HG03139 (cell line): Measurements from ENCODE around the gene P2RY10.
A peak's percentile ranks its signal among the peaks of the same experiment; 100 is the strongest.
"Not testable (repeated sequence)": the region's sequence is repeated elsewhere in the genome, so short reads cannot be mapped to it uniquely, and the experiment has no call there.

Source experiments
- ATAC-seq: cut with Tn5 transposase; IDR thresholded peaks from one replicate; pipeline ENCODE4 v1.9.1; 2021; ENCODE audit not compliant: unreplicated experiment

The P2RY10 gene

DNA sequence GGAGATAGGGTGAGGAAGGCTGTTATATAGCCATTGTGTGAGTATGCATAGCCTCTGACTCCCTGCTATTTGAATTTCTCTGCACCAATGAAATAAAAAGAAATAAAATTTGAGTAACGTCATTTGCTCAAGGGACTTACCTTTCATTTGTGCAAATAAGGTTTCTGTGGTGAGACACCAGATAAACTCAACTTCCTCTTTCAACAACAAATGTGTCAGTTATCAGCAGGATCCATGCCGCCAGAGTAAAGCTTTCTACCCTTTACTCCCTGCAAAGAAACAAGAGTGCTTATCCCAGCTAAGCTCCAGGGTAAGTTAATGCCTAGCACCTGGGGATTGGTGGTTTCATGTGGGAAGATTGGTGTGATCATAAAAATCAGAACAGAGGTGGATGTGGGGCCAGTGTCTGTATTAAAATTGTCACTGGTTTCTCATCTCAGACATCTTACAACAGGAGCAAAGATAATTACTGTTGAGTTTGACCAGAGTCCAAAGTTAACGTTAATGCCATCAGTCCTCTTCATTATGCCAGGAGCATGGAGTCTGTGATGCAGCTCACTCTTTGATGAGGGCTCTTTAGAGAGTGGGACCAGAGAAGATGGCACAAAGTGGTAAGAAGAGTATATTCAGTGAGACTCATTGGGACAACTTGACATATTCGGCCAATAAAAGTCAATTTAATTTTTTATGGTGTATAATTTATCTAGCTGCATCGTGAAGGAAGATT lies at the start of gene P2RY10:
Gene P2RY10, plus strand, starts transcription at position 206 of the 727 bp plus-strand sequence. CDS start 15,130 bp downstream, outside the sequence.
- ATAC-seq, result peak; percentile 76

GRCh38 chrX:78922754-78923153 lies 22.4 kb upstream of the P2RY10 start:
- ATAC-seq, result no peak

DNA sequence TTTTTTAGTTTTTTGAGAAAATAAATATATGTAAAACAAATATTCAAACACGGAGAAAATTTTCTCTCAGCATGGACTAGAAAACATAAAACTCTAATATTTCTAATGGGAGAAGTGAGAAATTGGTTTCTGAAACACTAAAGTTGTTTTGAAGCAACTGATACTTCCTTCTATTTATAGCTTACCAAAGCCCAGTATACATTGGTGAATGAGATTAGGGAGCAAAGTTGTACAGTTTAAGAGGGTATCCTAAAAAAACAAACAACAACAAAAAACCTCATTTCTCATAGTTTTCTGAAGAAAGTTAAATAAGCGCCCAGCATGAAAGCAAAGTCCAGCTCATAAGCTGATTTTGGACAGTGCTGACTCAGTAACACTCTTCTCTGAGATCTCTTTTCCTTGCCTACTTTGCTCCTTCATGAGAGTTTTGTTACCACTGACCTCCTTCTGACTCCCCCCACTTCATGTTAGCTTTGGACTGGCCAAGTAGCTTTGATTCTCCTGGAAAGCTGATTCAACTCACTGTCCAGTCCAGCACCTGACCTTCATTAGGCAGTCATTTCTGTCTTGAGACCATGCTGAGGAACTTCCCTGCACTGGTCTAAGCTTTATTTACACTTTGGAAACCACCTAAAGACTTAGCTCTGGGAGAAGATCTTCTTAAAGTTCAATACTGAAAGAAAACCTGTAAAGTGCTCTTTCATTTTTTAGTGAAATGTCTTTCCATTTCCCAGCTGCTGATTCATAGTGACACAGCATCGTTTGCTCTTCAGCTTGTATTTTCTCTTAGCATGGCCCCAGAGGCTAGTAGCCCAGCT lies 21.8 kb upstream of the P2RY10 start:
- peak; percentile 55 for ATAC-seq

DNA sequence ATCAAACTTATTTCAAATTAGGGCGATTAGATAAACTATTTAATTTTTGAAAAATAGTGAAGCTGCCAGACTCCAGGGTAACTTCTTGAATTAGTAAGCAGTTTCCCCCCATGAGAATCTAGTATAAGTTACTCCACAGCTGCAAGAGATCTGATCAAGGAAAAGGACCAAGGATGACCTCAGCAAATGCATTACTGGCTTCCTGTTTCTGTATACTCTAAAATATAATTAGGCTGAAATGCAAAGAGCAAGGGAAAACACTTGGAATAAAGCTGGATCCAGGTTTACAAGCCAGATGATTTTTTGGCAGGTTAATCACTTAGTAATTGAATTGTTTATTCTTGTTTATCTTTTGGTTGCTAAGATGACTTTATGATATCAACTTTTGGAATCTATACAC lies 13.4 kb upstream of the P2RY10 start:
- no peak for ATAC-seq

DNA sequence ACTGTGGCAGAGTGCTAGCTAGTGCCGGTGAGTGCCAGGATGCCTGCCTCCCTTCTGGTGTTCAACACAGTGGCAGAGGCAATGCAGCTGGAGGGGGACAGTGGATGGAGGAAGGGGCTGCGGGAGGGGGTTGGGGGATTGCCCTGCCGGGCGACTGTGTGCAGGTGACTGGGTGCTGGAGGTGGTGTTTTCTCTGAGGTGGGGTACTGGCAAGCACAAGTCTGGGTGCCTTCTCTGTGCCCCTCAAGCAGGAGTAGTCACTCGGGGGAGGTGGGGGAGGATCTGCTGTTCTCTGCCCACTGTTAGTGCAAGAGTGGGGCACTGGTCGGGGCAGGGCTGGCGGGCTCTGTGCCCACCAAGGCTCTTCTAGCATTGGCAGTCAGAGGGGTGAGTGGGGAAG lies 10.3 kb upstream of the P2RY10 start:
- ATAC-seq, result no peak

DNA sequence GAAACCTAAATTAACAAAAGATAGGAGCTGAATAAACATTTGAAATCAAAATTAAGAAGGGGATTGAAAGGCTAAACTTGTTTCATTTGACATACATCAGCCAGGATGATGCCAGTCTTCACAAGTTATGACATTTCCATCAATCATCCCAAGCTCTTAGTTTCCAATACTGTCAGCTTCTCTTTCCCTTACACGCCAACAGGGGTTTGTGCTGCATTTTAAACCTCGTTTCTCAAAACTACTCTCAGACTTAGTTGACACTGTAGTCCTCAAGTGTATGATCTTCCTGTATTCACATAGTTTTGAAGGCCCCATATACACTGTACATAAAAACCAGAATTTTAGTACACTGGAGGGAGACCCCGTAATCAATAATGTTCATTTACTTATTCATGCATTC lies 840 bp upstream of the P2RY10 start:
- no peak for ATAC-seq

GRCh38 chrX:78946178-78946931 lies 1.2 kb downstream of the P2RY10 start:
- ATAC-seq, result no peak

GRCh38 chrX:78950009-78950835 lies 5.0 kb downstream of the P2RY10 start:
- no peak for ATAC-seq

DNA sequence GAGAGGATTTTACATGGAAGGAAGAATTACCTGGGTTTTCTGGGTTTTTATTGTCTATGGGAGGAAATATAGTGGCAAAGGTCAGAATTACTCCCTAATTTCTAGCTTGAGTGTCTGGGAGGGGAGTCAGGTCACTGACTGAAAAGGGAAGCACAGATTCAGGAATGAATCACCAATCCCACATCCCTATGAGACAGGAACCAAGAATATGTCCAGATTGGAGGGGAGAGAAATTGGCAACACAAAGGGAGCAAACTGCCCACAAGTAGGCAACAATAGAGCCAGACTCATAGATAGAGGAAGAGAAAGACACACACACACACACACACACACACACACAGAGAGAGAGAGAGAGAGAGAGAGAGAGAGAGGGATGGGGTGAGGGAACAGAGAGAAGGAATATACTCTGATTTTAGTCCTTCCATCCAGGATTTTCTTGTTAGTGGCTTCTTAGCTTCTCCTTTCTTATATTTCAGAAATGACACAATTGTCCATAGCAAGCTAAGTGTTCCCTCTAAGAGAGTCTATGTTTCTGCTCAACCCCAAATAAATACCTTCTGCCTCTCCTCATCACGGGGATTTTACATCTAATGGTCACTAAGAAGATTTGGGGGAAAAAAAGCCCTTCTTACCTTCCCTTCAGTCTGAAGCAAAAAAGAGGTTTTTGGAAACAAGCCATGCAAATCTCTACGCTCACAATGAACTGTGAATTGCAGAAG lies 12.0 kb downstream of the P2RY10 start:
- peak; percentile 3 for ATAC-seq

DNA sequence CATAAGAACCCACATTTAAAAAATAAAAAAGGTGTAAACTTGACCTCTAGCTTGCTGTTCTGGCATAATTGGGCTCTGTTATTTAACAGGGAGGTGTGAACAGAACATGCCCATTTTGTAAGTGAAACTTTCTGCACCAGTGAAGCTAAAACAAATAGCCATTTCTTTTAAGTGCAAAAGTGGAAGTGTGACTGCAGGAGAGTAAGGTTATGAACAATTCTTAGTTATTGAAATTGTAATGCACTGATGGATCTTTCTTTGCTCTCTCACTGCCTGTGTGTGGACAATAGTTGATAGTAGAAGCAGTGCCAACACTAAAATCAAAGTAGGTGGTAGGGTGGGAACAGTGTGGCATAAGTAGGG lies 12.6 kb downstream of the P2RY10 start:
- ATAC-seq, result peak; percentile 77

- ATAC-seq, result no peak
These were observed 13.4 kb downstream of the P2RY10 start for GRCh38 chrX:78958419-78959116.

DNA sequence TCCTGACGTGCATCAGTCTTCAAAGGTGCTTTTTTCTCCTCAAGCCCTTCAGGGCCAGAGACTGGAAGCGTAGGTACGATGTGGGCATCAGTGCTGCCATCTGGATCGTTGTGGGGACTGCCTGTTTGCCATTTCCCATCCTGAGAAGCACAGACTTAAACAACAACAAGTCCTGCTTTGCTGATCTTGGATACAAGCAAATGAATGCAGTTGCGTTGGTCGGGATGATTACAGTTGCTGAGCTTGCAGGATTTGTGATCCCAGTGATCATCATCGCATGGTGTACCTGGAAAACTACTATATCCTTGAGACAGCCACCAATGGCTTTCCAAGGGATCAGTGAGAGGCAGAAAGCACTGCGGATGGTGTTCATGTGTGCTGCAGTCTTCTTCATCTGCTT lies 15.7 kb downstream of the P2RY10 start:
- no peak for ATAC-seq

DNA sequence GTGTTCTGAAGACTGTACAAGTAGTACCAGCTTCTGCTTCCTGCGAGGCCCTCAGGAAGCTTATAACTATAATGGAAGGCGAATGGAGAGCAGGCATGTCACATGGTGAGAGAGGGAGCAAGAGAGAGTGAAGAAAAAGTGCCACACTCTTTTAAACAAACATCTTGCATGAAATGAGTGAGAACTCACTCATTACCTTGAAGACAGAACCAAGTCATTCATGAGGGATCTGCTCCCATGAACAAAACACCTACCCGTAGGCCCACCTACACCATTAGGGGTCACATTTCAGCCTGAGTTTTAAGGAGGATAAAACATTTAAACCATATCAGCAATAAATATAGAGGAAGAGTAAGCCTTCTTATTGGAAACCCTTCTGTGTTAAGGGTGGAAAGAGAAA lies 19.4 kb downstream of the P2RY10 start:
- ATAC-seq, result no peak

GRCh38 chrX:78979789-78980464 lies 34.7 kb downstream of the P2RY10 start:
- ATAC-seq, result peak; percentile 95

- no peak for ATAC-seq
These were observed 44.2 kb downstream of the P2RY10 start for GRCh38 chrX:78989349-78989748.

DNA sequence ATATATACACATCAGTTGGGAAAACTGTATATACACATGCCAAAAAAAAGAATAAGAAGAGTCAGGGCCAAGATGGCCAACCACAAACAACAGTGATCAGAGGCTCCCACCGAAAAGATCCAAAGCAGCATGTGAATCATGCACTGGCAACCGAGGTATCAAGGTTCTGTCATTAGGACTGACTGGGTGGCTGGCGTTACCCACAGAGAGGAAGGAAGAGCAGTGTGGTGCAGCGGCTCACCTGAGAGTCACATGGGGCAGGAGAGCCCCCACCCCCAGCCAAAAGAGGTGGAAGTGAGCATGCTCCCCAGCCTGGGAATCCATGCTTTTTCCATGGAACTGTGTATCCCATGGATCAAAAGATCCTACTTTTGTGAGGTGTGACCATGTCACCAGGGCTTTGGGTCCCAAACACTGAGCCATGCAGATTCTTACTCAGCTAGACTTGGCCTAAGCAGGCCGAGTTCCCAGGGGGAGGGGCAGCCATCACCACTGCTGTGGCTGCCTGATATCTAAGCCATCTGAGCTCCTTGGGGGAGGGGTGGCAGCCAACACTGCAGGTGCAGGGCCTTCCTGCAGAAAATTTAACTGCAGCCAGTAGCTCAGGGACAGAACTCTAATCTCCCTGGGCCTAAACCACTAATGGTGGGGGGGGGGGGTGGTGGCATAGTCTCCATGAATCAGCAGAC lies 52.8 kb downstream of the P2RY10 start:
- no peak for ATAC-seq

GRCh38 chrX:79007540-79007939 lies 62.3 kb downstream of the P2RY10 start:
- ATAC-seq, result not testable (repeated sequence)
